ENCODE measurements around the gene STAT5B. TPM values are rescaled to one million over a fixed set of nuclear protein-coding genes. Genes with fewer than 3 reads are reported as not detected.

The STAT5B gene
- total and polyA plus RNA-seq, 2 of the 13 experiments (the other 11 are each of a cell fraction or from before 2014, with no cell fraction given) = 21.0 to 42.8 TPM

DNA sequence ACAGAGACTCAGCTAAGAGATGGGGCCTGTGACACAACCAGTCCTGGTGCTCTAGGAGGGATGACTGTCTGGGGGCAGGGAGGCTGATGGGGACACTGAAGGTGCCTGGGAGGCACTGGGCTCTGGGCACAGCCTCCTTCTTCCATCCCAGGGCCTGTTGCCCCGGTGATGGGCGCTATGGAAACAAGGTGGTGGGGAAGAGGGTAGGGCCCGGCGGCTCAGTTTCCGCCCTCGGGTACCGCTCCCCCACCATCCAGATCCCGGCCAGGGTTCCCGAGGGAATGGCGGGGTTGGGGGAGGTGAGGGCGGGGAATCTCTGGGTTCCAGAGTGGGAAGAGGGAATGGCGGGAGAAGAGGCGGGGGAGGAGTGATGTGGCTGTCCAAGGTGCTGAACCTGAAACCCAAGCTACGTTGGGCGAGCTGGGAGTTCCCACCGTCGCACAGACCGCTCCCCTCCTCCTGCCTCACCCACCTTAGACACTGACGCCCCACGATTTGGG is 96.2 kb downstream of the STAT5B start (continued):
- TF ChIP-seq, protein P1, sequence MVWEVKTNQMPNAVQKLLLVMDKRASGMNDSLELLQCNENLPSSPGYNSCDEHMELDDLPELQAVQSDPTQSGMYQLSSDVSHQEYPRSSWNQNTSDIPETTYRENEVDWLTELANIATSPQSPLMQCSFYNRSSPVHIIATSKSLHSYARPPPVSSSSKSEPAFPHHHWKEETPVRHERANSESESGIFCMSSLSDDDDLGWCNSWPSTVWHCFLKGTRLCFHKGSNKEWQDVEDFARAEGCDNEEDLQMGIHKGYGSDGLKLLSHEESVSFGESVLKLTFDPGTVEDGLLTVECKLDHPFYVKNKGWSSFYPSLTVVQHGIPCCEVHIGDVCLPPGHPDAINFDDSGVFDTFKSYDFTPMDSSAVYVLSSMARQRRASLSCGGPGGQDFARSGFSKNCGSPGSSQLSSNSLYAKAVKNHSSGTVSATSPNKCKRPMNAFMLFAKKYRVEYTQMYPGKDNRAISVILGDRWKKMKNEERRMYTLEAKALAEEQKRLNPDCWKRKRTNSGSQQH (CRISPR knock-in tag; IDR thresholded peaks at IDR 0.05; ENCODE audit: low read depth) = peak; percentile 98
- TF ChIP-seq, protein P2, sequence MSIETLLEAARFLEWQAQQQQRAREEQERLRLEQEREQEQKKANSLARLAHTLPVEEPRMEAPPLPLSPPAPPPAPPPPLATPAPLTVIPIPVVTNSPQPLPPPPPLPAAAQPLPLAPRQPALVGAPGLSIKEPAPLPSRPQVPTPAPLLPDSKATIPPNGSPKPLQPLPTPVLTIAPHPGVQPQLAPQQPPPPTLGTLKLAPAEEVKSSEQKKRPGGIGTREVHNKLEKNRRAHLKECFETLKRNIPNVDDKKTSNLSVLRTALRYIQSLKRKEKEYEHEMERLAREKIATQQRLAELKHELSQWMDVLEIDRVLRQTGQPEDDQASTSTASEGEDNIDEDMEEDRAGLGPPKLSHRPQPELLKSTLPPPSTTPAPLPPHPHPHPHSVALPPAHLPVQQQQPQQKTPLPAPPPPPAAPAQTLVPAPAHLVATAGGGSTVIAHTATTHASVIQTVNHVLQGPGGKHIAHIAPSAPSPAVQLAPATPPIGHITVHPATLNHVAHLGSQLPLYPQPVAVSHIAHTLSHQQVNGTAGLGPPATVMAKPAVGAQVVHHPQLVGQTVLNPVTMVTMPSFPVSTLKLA (IDR thresholded peaks at IDR 0.05) = no peak
- TF ChIP-seq, protein P3, sequence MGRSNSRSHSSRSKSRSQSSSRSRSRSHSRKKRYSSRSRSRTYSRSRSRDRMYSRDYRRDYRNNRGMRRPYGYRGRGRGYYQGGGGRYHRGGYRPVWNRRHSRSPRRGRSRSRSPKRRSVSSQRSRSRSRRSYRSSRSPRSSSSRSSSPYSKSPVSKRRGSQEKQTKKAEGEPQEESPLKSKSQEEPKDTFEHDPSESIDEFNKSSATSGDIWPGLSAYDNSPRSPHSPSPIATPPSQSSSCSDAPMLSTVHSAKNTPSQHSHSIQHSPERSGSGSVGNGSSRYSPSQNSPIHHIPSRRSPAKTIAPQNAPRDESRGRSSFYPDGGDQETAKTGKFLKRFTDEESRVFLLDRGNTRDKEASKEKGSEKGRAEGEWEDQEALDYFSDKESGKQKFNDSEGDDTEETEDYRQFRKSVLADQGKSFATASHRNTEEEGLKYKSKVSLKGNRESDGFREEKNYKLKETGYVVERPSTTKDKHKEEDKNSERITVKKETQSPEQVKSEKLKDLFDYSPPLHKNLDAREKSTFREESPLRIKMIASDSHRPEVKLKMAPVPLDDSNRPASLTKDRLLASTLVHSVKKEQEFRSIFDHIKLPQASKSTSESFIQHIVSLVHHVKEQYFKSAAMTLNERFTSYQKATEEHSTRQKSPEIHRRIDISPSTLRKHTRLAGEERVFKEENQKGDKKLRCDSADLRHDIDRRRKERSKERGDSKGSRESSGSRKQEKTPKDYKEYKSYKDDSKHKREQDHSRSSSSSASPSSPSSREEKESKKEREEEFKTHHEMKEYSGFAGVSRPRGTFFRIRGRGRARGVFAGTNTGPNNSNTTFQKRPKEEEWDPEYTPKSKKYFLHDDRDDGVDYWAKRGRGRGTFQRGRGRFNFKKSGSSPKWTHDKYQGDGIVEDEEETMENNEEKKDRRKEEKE (IDR thresholded peaks at IDR 0.05) = no peak
- TF ChIP-seq, protein P4, sequence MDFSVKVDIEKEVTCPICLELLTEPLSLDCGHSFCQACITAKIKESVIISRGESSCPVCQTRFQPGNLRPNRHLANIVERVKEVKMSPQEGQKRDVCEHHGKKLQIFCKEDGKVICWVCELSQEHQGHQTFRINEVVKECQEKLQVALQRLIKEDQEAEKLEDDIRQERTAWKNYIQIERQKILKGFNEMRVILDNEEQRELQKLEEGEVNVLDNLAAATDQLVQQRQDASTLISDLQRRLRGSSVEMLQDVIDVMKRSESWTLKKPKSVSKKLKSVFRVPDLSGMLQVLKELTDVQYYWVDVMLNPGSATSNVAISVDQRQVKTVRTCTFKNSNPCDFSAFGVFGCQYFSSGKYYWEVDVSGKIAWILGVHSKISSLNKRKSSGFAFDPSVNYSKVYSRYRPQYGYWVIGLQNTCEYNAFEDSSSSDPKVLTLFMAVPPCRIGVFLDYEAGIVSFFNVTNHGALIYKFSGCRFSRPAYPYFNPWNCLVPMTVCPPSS (IDR thresholded peaks at IDR 0.05) = no peak
- peak; percentile 87; the same call in 1 of the 2 replicates for TF ChIP-seq SP140L (CRISPR knock-in tag; IDR thresholded peaks at IDR 0.05; ENCODE audit: borderline replicate concordance)
- no peak for TF ChIP-seq ZNF841 (CRISPR knock-in tag; IDR thresholded peaks at IDR 0.05; ENCODE audit: borderline replicate concordance)
- TF ChIP-seq ZNF598 (CRISPR knock-in tag; IDR thresholded peaks at IDR 0.05; ENCODE audit: borderline replicate concordance) = no peak
- peak; percentile 58; the same call in 1 of the 2 replicates for TF ChIP-seq GATAD2A (CRISPR knock-in tag; IDR thresholded peaks at IDR 0.05)
- TF ChIP-seq ZNF326 (CRISPR knock-in tag; IDR thresholded peaks at IDR 0.05; ENCODE audit: borderline replicate concordance) = no peak
- TF ChIP-seq MED1 (CRISPR knock-in tag; IDR thresholded peaks at IDR 0.05) = peak; percentile 61; the same call in 1 of the 2 replicates
- TF ChIP-seq SRSF1 (optimal IDR thresholded peaks at IDR 0.05; ENCODE audit: low read depth, low read length) = no peak
- peak; percentile 79; the same call in 1 of the 2 replicates for TF ChIP-seq TP53 (CRISPR knock-in tag; conservative IDR thresholded peaks at IDR 0.05)
- TF ChIP-seq, protein P5, sequence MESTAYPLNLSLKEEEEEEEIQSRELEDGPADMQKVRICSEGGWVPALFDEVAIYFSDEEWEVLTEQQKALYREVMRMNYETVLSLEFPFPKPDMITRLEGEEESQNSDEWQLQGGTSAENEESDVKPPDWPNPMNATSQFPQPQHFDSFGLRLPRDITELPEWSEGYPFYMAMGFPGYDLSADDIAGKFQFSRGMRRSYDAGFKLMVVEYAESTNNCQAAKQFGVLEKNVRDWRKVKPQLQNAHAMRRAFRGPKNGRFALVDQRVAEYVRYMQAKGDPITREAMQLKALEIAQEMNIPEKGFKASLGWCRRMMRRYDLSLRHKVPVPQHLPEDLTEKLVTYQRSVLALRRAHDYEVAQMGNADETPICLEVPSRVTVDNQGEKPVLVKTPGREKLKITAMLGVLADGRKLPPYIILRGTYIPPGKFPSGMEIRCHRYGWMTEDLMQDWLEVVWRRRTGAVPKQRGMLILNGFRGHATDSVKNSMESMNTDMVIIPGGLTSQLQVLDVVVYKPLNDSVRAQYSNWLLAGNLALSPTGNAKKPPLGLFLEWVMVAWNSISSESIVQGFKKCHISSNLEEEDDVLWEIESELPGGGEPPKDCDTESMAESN (CRISPR knock-in tag; conservative IDR thresholded peaks at IDR 0.05) = peak; percentile 70; the same call in 1 of the 2 replicates
